ENCODE results near the gene MAST4.

Gene MAST4

DNA sequence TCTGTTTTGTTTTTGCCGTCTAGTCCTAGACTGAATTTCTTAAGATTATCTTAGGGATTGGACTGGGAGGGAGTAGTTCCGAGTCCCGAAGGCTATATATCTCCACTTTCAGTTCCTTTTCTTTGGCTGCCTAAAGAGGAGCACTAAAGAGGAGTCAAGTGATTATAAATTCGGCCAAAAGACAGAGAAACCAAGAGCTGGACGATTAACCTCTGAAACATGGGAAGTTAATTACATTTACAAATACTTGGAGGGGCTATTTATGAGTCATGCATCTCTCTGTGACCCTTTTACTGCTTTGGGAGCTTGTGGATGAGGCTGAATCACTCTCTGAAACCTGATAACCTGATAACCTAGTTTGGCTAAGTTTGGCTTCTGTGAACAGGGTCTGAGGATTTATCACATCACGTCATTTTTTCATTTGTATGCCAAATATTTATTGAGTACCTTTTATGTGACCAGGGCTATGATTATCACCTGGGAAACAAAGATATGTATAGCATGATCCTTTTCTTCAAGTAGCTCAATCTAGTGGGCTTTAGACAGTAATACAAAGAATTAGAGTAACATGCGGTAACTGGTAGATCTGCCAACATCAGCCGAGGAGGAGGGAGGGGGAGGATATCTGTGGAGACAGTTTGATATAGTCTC, 419.5 kb downstream of the MAST4 start:
- H3K4me3 ChIP-seq (ENCODE audit: low read length): no peak overlapping the region
- DNase-seq (ENCODE audit: low read depth): no peak
- TF ChIP-seq, protein P1, sequence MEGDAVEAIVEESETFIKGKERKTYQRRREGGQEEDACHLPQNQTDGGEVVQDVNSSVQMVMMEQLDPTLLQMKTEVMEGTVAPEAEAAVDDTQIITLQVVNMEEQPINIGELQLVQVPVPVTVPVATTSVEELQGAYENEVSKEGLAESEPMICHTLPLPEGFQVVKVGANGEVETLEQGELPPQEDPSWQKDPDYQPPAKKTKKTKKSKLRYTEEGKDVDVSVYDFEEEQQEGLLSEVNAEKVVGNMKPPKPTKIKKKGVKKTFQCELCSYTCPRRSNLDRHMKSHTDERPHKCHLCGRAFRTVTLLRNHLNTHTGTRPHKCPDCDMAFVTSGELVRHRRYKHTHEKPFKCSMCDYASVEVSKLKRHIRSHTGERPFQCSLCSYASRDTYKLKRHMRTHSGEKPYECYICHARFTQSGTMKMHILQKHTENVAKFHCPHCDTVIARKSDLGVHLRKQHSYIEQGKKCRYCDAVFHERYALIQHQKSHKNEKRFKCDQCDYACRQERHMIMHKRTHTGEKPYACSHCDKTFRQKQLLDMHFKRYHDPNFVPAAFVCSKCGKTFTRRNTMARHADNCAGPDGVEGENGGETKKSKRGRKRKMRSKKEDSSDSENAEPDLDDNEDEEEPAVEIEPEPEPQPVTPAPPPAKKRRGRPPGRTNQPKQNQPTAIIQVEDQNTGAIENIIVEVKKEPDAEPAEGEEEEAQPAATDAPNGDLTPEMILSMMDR (conservative IDR thresholded peaks at IDR 0.05; ENCODE audit: low read length): no peak

DNA sequence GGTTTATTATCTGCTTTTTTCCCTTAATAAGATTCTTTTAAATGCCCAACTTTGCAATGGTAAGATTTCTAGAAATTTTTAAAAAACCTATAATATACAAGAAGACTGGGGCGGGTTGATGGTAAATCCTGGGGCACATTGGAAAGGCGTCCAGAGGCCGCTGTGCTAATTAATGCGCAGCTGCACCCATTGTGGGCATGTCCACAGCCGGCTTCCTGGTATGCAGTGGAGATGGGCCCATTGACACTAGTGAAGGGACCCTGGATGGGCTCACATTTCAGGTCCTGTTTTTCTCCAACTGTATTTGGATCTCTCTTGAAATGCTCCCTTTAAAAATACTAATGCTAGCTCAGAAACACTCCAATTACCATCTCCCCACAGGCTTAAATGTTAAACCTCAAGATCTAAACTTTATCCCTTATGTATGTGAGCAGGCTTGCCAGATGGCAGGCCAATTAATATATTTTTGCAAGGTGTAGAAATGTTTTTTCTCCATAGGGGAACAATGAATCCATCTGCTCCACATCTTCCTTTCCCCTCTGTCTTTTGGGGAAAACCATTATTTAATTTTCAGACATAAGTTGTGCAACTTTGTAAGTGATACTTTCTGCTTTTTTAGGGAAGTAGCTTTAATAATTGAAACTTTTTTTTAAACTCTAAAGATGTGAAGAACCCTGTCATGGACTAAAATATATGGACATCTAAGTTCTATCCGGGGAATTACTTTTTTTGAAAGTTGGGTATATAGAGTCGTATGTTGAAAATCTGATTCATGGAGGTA, 423.1 kb downstream of the MAST4 start:
- no peak for DNase-seq (ENCODE audit: low read depth)

DNA sequence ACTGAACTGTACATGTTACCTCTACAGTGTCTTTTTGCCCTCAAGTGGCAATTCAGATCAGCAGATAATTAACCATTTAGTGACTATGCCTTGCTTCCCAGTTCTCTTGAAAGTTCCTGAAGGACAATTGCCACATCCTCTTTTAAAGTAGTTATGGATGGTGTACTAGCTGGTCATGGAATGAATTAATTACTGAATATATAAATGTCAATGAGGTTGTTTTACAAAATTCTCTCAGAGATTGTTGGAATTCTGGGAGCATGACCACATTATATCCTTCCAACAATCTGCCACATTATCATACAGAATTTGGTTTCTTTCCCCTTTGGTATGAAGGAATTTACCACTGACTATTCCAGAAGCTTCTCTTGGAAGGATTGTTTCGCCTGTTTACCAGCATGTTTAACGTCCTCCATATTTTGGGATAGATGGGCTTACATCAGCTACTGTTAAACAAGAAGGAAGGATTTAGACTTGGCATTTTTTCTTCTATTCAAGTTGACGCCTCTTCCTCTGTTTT, 424.0 kb downstream of the MAST4 start:
- TF ChIP-seq, protein P1 (conservative IDR thresholded peaks at IDR 0.05; ENCODE audit: low read length): no peak
- peak; percentile 67 for DNase-seq (ENCODE audit: low read depth)
- H3K4me3 ChIP-seq (ENCODE audit: low read length): no peak overlapping the region

More for the DNA sequence above, 423.1 kb downstream of the MAST4 start:
- TF ChIP-seq, protein P1 (conservative IDR thresholded peaks at IDR 0.05; ENCODE audit: low read length): no peak
- H3K4me3 ChIP-seq (ENCODE audit: low read length): no peak overlapping the region

DNA sequence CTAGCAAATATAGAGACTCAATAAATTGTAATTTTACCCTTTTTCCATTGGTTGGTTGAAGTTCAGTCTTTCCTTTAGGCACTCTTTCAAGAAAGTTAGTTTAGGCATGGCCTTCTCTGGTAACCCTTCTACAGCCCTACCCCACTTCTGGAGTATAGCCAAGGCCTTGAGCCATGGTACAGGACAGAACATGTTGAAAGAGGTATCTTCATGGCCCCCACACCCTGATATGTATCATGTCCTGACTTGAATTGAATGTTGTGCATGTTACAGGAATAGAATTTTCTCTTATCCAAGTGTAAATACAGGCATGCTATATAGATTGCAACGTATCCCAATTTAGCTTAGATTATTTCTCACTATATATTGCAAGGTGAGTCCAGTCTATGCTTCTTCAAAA, 424.8 kb downstream of the MAST4 start:
- DNase-seq (ENCODE audit: low read depth): no peak
- TF ChIP-seq, protein P1 (conservative IDR thresholded peaks at IDR 0.05; ENCODE audit: low read length): no peak
- no peak overlapping the region for H3K4me3 ChIP-seq (ENCODE audit: low read length)

DNA sequence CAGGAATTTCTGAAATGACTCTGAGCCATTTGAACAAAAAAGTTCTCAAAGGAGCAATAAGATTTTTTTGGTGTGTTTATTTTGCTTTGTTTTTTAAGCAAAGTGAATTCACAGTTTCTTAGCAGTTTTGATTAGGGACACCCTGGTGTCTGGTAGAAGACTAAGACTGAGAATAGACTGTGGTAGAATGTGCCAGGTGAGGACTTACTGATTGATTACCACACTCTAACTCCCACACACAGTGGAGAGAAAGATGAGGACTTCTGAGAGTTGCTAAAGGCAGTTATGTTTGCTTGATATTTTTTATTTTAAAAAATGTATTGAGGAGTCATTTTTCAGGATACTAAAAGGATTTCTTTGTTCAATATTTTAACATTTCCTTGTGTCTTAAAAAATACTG, 425.3 kb downstream of the MAST4 start:
- H3K4me3 ChIP-seq (ENCODE audit: low read length): no peak overlapping the region
- TF ChIP-seq, protein P1 (conservative IDR thresholded peaks at IDR 0.05; ENCODE audit: low read length): no peak
- DNase-seq (ENCODE audit: low read depth): no peak

DNA sequence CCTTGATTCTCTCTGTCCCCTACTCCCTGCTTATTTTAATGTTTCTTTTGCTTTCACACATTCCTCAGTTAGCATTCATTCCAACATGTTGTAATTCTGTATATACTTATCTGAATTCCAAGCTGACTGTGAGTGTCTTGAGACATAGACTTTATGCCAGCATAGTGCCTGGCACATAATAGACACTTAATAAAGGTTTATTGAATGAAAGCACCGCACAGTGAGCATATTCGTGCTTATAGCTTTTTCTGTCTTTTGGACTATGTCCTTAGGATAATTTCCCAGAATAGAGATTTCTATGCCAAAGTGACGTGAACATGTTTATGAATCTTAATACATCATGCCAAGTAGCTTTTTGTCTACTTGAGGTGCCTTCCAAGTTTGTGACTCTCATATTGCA, 425.8 kb downstream of the MAST4 start:
- TF ChIP-seq, protein P1 (conservative IDR thresholded peaks at IDR 0.05; ENCODE audit: low read length): no peak
- no peak overlapping the region for H3K4me3 ChIP-seq (ENCODE audit: low read length)
- peak; percentile 48 for DNase-seq (ENCODE audit: low read depth)

DNA sequence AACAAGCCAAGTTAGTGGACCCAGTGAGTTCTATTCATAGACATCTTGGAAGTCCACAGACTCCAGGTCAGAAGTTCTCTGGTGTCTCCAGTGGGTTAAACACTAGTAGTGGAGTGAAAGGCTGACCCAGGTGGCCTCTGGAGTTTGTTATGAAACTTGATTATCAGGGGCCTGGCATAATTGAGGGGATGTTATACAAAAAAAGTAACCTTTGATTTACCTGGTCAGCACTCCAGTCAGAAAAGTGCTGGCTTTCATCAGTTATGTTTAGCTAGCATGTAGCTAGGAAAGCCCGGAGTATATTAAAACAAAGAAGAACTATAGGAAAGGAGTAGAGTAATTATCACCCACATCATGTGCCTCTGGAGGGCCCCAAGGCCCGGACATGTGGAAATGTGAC, 429.3 kb downstream of the MAST4 start:
- H3K4me3 ChIP-seq (ENCODE audit: low read length): no peak overlapping the region
- TF ChIP-seq, protein P1 (conservative IDR thresholded peaks at IDR 0.05; ENCODE audit: low read length): no peak

More for the DNA sequence above, 429.3 kb downstream of the MAST4 start:
- DNase-seq (ENCODE audit: low read depth): no peak
